Left forelimb (tissue), 1 donor: Measurements from ENCODE around the gene PPARGC1A.
A peak's percentile ranks its signal among the peaks of the same experiment; 100 is the strongest.

ENCODE experiments used
- DNase-seq: peaks from one replicate; pipeline ENCODE4 v3.0.0-alpha.2; 2018; ENCODE audit warnings: low spot score

The PPARGC1A gene, protein sequence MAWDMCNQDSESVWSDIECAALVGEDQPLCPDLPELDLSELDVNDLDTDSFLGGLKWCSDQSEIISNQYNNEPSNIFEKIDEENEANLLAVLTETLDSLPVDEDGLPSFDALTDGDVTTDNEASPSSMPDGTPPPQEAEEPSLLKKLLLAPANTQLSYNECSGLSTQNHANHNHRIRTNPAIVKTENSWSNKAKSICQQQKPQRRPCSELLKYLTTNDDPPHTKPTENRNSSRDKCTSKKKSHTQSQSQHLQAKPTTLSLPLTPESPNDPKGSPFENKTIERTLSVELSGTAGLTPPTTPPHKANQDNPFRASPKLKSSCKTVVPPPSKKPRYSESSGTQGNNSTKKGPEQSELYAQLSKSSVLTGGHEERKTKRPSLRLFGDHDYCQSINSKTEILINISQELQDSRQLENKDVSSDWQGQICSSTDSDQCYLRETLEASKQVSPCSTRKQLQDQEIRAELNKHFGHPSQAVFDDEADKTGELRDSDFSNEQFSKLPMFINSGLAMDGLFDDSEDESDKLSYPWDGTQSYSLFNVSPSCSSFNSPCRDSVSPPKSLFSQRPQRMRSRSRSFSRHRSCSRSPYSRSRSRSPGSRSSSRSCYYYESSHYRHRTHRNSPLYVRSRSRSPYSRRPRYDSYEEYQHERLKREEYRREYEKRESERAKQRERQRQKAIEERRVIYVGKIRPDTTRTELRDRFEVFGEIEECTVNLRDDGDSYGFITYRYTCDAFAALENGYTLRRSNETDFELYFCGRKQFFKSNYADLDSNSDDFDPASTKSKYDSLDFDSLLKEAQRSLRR

DNA sequence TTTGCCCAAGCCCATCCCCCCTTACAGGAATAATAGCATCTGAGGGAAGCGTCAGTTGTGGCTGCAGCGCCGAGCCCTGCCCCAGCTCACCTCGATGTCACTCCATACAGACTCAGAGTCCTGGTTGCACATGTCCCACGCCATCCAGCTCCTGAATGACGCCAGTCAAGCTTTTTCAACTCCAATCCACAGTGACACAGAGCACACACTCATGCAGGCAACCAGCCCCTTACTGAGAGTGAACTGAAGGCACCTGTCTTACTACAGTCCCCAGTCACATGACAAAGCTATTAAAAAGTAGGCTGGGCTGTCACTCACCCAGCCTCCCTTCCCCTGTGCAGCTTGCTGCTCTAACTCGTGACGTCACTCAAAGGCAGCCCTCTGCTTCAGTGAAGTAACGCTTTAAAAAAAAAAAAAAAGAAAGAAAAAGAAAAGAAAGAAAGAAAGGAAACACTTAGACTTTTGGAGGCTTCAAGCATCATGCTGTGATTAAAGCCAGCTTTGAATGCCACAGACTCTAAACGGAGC, at the start of gene PPARGC1A:
TSS of gene PPARGC1A (minus strand) at position 234 of the 528 bp plus-strand sequence. CDS start at position 144, 90 bp downstream.
- peak; percentile 68 for DNase-seq

DNA sequence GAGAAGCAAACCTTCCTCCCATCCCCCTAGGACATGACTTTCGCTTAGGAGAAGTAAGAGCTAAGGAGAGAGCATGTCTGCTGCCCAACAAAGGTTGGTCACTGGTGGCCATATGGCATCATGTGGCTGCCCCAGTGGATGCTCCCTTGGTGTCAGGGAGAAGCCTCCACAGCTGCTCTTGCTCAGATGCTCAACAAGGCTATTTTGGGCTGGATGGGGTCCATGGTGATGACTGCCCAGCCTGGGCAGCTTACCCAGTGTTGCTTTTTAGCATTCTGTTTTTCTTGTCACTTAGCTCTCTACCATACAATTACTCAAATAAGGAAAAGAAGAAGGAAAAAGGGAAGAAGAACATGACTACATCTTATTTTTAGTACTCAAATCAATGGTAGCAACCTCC, 48.9 kb upstream of the PPARGC1A start:
- DNase-seq = no peak

DNA sequence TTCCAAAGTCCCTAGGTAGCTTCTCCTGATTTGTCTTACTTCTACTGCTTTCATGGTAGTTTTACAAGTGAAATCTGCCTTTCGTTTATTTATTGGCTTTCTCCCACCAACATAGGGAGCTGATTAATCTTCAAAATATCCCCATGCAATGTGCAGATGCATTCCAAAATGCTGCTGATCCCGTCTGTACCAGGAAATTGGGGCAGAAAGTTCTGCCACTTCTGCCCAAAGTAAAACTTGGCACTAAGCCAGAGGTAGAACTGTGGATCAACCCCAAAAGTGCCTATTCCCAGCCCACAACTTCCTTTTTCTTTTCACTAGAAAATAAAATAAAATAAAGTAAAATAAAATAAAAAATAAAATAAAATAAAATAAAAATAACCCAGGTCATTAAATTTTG, 47.3 kb upstream of the PPARGC1A start:
- DNase-seq = no peak

DNA sequence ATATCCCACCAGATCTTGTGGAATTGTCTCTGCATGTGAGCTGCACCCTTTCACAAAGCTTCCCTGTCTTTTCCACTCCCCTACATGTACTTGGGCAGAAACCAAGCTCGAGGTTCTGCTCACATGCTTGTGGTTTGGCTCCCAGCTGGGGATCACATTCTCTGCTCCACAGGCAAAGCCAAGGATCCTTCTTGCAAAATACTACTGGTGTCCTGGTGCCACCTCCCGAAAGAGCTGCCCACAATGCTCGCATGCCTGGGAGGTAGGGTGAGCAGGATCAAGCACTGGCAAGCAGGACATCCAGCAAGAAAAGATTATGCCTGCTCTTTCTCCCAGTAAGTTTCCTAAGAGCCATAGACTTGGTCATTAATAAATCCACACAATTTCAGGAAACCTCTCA, 45.1 kb upstream of the PPARGC1A start:
- DNase-seq = no peak

DNA sequence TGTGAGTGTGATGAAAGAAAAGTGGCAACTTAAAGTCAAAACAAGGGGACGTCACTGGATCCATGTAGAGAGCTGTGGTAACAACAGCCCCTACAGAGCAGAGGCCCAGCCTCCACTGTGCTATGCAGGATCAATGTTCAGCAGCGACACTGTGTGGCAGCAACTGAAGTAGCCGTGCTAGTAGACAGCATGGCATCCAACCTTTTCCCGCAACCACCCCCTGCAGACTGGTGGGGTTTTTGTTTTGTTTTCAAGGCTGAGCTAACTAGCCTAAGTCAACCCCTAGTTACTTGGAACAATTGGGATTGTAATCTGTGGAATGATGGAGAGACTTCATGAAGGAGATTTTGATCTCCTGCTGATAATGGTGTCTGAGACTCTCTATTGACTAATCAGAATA, 44.4 kb upstream of the PPARGC1A start:
- no peak for DNase-seq

DNA sequence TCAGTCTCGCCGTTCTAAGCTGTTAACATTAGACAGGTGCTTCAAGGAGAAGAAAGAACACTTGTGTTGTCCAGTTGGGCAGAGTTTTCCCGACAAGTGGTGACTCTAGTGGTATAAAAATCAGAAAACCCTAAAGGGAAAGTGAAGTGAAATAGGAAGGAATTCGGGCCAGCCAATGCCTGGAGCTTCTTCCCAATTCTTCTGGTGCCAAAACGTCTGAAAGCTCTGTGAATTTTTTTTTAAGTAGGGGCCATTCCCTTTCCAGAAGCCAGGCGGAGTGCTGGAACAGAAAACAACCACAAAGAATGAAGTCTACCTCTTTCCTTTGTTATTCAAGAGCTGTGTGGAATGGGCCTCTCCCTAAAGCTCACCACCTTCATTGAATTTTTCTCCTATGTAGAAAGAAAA, 43.1 kb upstream of the PPARGC1A start:
- DNase-seq = no peak

DNA sequence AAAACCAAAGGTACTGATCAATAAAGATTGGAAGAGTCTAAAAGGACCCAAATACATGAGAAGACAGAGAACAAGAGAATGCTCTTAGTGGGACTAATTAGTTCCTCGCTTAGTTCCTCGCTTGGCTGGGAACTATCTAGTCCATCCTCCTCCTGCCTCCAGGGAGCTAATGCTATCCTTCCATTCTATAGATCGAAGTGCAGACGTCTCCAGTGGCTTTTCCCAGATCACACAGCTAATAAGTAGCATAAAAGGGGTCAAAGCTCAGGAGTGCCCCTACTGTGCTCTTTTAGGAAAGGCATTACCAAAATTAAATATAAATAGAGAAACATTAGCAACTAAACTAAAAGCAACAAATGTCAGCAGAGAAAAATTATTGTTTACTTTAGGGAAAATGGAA, 42.3 kb upstream of the PPARGC1A start:
- DNase-seq = no peak

DNA sequence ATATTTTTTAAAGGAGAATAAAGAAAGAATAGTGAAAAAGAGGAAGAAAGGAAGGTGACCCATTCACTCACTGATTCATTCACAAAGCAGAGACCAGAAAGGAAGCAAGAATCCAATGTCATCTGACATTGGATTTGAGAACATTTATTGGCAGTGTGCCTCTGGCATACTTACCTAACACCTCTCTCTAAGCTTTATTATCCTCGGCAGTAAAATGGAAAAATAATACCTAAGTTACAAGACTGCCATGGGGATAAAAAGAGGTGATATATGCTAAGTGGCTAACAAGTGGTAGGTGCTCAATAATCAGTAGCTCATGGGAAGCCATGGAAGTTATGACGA, 41.6 kb upstream of the PPARGC1A start:
- DNase-seq = no peak

DNA sequence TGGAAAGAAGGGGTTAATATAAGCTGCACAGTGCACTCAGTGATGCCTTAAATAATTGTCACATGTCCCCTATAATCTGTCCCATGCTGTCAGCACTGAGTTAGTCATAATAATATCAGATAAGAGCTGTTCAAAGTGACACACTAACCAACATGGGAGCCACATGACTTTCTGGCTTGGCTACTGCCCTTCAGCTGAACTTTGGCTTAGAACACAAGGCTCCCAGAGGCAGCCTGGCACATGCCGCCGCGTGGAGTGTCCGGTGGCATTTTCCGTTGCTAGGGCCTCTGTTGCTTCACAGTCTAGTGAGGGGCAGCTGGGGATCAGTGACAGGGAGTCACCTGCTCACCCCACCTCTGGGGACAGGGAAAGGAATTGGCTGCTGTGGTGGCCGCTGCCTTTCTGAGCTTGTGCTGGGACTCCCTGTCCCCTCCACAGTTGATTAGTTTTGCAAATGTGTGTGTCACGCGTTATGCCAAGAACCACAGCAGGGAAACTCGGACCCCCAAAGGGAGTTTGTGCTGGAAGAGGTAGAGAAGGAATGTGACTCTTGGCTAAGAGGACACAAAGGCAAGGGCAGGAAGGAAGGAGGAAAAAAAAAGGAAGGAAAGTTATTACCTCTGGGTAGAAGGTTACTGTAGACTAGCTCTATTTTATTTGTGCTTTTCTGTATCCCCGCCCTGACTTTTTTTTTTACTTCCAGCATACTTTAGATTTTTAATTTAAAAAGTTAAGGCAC, 41.1 kb upstream of the PPARGC1A start:
- DNase-seq = no peak

DNA sequence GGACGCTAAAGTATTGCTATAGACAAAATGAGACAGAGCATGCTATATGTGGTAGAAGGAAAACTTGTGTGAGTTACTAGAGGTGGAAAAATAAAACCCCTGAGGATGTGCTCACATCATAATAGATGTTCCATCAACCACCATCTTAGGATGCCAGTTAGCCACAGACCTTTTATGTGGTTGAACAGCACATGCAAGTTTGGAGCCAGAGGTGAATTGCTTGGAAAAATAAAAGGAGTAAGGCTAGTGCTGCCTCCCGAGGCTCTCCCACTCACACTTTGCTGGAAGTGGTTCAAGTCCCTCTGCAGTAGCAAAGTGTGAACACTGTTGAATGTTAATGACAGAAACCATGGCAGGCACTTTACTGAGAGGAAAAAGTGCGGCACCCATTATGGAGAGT, 39.4 kb upstream of the PPARGC1A start:
- DNase-seq = no peak

DNA sequence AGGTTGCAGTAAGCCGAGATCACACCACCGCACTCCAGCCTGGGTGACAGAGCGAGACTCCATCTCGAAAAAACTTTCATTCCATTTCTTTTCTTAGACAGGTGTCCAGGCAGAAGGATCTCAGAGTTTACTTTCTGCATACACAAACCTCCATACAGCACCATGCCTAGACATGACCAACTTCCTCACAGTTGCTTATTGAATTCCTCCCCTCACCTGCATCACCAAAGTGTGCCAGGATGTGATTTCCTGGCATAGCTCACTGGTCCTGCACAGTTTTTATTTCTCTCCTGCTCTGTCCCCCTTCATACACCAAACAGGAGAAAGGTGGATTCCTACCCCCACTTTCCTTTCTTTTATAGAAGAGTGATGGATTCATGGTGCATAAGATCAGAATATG, 34.7 kb upstream of the PPARGC1A start:
- no peak for DNase-seq

DNA sequence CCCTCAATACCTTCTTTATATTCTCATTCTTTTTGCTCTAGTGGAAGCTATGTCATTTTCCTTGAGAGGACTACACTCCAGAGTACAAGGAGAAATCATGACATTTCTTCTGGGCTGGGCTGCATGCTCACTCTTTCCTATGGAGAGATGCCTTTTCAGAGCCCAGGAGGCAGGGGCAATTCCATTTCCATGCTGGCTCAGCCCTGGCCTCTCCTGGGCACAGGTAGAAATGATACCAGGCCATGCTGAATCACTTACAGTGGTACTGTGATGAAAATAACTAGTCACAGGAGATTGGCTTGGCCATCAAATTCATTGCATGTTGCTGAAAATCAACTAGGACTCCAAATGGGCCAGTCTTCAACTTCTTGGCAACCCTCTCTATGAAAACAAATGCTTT, 34.0 kb upstream of the PPARGC1A start:
- no peak for DNase-seq

DNA sequence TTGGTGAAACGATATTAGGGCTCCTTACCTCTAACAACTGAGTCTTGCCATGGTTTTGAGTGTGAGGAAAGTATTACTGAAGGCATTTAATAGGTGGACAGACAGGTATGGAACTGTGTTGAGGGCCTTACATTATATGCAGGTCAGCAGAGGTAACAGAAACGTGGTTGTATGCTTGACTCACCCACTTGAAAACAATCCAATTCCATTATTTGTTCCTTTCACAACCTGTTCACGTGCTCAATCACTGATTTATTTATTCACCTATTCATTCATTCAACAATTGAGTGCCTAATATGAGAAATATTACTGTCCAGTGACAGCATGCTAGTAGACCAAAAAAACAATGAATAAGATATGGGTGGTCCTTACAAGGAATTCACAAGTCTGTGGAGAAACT, 33.3 kb upstream of the PPARGC1A start:
- DNase-seq = no peak

DNA sequence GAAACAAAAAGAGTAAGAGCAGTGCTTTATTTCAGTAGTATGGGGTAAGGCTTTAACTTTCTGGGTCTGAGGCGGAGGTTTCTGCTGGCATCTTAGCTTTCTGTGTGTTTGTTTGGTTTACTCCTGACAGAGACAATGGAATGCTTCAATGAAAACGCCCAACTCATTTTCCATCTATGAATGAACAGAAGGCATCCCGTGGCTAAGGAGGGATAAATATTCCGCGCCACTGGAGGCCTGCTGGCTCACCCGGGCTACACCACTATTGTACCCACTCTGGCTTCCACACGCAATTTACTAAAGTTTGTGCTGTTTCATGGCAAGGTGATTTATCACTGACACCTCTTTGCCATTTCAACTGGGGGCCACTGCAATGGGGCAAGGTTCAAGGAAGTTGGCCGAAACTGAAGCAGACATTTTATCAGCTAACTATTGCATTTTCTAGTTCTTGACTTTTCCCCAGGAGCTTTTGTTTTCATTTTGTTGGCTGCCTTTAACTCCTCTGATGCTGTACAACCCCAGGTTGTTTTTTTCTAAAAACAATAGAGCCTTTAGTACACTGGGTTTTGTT, 32.8 kb upstream of the PPARGC1A start:
- DNase-seq = no peak

DNA sequence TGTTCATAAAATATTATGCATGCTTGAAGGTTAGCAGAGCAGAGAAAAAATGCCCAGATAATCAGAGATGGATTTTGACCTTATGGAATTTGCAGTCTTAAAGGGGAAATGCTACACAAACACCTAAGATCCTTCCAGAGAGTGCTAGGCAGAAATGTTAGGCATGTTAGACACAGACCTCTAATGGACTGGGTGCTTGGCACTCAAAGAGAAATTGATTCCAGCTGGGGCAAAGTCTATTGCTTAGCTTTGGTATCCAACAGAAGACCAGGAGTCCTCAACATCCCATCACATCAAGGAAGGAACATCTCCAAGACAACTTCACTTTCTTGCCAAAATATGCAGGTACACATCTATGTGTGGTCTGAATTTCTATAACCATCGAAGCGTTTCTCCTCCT, 32.2 kb upstream of the PPARGC1A start:
- DNase-seq = no peak

DNA sequence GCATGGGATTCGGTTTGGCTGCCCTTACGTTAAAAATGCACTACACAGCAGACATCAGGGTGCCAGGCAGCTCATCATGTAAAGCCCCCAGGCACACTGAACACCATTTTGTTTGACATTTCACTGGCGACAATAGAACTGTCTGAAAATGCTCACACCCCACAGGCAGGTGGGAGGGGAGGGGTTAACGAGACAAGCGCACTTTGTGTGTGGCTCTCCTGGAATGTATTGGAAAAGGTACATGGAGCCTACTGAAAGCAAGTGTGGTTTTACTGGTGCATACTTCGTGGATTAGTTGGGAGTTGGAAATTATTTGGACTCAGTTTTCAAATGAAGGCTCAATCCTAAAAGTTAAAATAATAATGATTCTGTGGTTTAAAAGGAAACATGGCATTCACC, 31.6 kb upstream of the PPARGC1A start:
- DNase-seq = no peak

DNA sequence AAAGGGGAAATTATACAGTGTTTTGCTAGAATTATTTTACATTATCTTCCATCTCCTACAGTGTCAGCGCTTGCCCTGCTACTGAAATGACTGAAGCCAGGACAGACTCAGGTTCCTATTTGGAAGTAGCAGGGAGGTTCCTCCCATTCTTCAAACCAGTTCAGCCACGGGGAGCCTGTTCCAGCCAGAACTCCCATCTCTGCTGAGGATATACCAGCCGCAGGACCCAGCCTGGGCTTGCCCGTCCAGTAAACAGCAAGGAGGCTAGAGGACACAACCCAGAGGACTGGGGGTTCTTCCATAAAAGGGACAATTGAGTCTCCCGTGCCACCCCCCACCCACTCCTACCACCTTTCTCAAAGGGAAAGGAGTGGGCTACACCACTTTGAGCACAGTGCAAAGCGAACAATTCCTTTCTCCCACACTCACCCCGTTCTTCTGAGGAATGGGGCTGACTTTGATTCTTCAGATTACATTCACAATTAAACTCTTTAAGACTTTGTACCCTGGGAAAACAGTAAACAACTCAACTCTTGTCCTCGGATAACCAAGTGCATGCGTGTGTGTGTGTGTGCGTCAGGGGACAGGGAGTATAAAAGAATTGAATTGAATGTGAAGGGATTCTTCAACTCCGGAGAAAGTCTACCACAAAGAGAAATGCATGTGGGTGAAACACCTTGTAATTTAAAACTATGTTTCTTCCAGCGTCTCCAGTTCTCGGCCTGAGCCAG, 31.0 kb upstream of the PPARGC1A start:
- no peak for DNase-seq

DNA sequence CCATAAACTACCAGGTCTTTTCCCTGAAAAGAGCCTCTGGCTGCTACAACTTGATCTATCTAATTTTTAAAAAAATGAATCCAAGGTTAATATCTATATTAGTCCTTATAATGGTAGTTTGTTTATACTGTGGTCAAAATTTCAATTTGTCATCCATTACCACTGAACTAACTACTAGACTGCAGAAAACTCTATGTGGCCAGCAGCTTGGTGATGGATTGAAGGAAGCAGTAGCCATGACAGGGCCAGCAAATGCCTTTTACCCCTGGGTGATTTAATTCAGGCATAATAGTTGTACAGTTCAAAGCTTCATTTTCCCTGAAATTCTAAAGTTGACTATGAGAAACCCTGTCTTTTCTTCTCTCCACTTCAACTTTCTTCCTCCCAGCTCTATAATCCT, 30.4 kb upstream of the PPARGC1A start:
- DNase-seq = no peak

DNA sequence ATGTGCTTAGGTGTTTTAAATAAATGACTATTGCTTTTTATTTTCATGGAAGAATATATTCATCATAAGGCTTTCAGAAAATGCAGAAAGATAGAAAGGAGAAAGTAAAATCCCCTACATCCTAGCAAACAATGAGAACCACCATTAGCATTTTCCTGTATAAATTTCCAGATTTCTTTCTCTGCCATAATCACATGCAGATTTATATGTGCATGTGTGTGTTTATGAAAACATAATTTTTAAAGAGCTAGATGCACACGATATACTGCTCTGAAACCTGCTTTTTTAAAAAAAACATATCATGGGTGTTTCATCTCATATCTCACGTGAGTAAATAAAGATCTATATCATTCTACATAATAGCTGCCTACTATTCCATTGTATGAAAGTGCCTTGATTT, 26.4 kb upstream of the PPARGC1A start:
- DNase-seq = no peak

DNA sequence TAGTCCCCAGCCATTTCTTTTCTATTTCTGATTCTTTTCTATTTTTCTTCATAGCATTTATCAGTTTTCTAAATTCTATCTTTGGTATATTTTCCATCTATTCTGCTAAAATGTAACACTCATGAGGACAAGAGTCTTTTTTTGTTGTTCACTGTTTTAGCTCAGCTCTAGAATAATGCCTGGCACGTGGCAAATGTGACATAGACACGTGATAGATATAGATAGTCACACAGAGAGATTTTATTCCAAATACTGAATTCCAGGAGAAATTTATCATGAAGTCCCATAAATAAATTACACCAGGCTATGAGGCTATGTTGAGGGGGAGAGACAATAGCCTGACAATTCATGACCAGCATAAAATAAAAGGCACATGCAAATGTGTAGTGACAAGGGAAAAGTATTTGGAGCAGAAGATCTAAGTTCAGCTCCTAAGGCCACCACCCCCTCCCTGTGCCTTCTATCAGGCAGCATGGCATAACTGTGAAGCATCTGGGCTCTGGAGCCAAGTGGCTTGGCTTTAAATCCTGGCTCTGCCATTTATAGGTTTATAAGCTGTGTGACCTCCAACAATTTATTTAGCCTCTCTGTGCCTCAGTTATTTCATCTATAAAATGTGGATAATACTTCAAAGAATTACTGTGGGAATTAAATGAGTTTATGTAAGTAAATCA, 25.7 kb upstream of the PPARGC1A start:
- no peak for DNase-seq
